Lower lobe of right lung (tissue), 2 donors: ENCODE measurements around the gene DENND2D. TPM values are rescaled to one million over a fixed set of nuclear protein-coding genes. Genes with fewer than 3 reads are reported as not detected.

Experiments
- ATAC-seq, 2 donors: fragments of 200-7000 bp; cut with Tn5 transposase; one replicate each; pipeline ENCODE4 v1.9.1; 2020 to 2022; ENCODE audit warnings: mild to moderate bottlenecking in 2 of 2, moderate library complexity in 2 of 2
- DNase-seq: peaks from one replicate; pipeline ENCODE4 v3.0.0-alpha.2; 2020
- H3K27ac ChIP-seq: fragments of 200-600 bp; one replicate; pipeline ENCODE4 v1.8.0; 2022
- H3K27me3 ChIP-seq: fragments of 200-600 bp; one replicate; pipeline ENCODE4 v1.8.0; 2022; ENCODE audit warnings: low read depth
- H3K36me3 ChIP-seq: fragments of 200-600 bp; one replicate; pipeline ENCODE4 v1.8.0; 2022; ENCODE audit warnings: mild to moderate bottlenecking
- H3K4me1 ChIP-seq: fragments of 200-600 bp; one replicate; pipeline ENCODE4 v1.8.0; 2022
- H3K4me3 ChIP-seq: fragments of 200-600 bp; one replicate; pipeline ENCODE4 v1.8.0; 2022; ENCODE audit warnings: mild to moderate bottlenecking
- H3K9me3 ChIP-seq: fragments of 200-600 bp; one replicate; pipeline ENCODE4 v1.8.0; 2022
- intact Hi-C: fragments of 100-400 bp; cut with DNase I; formaldehyde crosslinking; loops from one replicate; pipeline ENCODE4 v1.11.0; 2022
- total RNA-seq: library from RNA; stranded (reverse); fragmentation: NEBNext Ultra II Directional; extraction: Animal tissue kit (Norgen Biotek cat#: 25700); gene quantifications from one replicate; pipeline ENCODE4 v1.2.1, GENCODE V29; 2021
- TF ChIP-seq, protein P1 (sequence below): fragments of 200-600 bp; IDR thresholded peaks from one replicate; pipeline ENCODE4 v1.8.0; 2022; ENCODE audit warnings: antibody characterized with exemption, mild to moderate bottlenecking
- donor health status: DM: no; HTN: yes; CAD: no; lungs with severe emphysema.

DENND2D gene
- total RNA-seq, 1 donor from 2014 or later, result 113 TPM

DNA sequence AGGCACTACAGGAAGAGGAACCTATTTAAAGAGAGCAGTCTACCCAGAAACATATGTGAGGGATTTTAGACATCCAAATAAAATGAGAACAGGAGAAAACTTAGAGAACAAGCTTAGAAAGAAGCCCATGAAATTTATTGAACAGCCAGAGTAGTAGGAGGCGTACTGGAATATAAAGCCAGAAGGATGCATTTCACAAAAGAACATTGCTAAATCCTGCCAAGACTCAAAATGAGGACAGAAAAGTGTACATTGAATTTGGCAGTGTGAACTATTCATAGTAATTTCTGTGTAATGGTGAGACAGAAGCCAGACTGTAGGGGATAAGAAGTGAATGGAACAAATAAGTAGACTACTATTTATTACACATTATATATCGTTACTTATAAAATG, 38.0 kb downstream of the DENND2D start:
- H3K36me3 ChIP-seq, result peaks cover 63% of the 10 kb centered on the region
- TF ChIP-seq, protein P1, sequence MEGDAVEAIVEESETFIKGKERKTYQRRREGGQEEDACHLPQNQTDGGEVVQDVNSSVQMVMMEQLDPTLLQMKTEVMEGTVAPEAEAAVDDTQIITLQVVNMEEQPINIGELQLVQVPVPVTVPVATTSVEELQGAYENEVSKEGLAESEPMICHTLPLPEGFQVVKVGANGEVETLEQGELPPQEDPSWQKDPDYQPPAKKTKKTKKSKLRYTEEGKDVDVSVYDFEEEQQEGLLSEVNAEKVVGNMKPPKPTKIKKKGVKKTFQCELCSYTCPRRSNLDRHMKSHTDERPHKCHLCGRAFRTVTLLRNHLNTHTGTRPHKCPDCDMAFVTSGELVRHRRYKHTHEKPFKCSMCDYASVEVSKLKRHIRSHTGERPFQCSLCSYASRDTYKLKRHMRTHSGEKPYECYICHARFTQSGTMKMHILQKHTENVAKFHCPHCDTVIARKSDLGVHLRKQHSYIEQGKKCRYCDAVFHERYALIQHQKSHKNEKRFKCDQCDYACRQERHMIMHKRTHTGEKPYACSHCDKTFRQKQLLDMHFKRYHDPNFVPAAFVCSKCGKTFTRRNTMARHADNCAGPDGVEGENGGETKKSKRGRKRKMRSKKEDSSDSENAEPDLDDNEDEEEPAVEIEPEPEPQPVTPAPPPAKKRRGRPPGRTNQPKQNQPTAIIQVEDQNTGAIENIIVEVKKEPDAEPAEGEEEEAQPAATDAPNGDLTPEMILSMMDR, result no peak
- H3K27ac ChIP-seq, result no peak overlapping the region
- H3K27me3 ChIP-seq, result no peaks in the 10 kb centered on the region
- no peak overlapping the region for H3K4me3 ChIP-seq
- ATAC-seq, result no peak
- peaks cover 7% of the 10 kb centered on the region for H3K4me1 ChIP-seq
- H3K9me3 ChIP-seq, result no peaks in the 10 kb centered on the region
- no peak for DNase-seq
- intact Hi-C loops, result no loop called here

DNA sequence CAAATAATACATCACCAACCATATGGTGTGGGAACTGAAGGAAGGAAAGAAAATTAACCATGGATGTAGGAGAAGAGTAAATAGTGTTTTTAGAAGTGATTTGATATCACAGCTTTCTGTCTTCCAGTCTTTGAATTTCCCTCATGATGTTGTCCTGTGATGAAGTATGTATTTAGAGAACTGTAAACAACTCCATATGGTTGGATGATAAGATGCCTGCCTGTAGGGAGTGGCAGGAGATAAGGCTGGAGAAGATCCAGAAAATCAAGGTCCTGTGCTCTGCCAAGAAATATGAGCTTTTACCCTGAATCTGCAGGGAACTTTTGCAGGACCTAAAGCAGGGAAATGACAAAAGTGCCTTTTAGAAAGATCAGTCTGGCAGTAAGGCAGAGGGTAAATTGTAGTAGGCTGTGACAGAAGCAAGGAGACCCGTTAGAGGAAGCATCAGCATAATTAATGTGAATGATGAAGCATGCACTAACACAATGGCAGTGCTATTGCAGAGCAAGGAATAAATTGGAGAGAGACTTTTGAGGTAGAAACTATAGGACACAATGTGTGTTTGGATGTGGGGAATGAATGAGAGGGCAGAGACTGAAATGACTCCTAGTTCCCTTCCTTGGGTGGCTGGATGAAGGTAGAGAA, 38.5 kb downstream of the DENND2D start:
- Histone ChIP-seq H3K4me1 (peaks cover 7% of the 10 kb centered on the region), H3K27ac (no peak overlapping the region), H3K27me3 (no peaks in the 10 kb centered on the region), H3K36me3 (peaks cover 66% of the 10 kb centered on the region), H3K9me3 (no peaks in the 10 kb centered on the region), H3K4me3 (no peak overlapping the region)
- intact Hi-C loops, result no loop called here
- DNase-seq (no peak), ATAC-seq (no peak)
- TF ChIP-seq, protein P1, result no peak

DNA sequence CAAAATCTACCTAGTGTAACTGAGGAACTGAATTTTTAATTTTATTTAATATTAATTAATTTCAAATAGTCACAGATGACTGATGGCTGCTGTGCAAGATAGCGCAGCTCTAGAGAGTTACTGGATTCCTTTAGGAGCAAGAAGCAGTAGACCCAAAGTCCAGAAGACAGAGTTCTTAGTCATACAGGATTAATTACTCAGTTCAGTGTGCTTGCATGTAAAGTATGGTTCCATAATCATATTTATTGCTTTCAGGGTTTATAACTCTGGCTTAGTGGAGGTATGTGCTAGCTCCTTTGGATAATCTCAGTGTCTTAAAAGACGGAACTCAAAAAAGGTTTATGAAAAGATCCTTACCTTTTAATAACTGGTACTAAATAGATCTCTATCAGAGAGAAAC, 43.0 kb downstream of the DENND2D start:
- Histone ChIP-seq H3K27me3 (no peaks in the 10 kb centered on the region), H3K27ac (no peak overlapping the region), H3K9me3 (no peaks in the 10 kb centered on the region), H3K4me3 (no peak overlapping the region), H3K4me1 (peaks cover 7% of the 10 kb centered on the region), H3K36me3 (peaks cover 66% of the 10 kb centered on the region)
- TF ChIP-seq, protein P1, result no peak
- DNase-seq (no peak), ATAC-seq (no peak)
- intact Hi-C loops, result no loop called here

DNA sequence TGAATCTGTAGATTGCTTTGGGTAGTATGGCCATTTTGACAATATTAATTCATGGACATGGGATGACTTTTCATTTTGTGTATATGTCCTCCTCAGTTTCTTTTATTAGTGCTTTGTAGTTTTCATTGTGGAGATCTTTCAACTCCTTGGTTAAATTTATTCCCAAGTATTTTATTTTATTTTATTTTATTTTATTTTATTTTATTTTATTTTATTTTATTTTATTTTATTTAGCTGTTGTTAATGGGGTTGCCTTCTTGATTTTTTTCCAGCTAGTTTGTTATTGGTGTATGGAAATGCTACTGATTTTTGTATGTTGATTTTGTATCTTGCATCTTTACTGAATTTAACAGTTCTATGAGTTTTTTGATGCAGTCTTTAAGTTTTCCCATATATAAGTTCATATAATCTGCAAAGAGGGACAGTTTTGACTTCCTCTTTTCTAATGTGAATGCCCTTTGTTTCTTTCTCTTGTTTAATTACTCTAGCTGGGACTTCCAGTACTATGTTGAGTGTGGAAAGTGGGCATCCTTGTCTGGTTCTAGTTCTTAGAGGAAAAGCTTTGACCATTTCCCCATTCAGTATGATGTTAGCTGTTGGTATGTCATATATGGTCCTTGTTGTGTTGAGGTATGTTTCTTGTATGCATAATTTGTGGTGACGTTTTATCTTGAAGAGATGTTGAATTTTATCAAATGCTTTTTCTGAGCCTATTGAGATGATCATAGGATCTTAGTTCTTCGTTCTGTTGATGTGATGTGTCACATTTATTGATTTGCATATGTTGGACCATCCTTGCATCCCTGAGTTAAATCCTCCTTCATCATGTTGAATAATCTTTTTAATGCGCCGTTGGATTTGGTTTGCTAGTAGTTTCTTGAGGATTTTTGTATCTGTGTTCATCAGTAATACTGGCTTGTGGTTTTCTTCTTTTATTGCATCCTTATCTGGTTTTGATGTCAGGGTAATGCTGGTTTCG, 46.1 kb downstream of the DENND2D start:
- H3K9me3 ChIP-seq, result no peaks in the 10 kb centered on the region
- ATAC-seq (no peak), DNase-seq (no peak)
- no peaks in the 10 kb centered on the region for H3K4me1 ChIP-seq
- no peaks in the 10 kb centered on the region for H3K27me3 ChIP-seq
- H3K36me3 ChIP-seq, result peaks cover 69% of the 10 kb centered on the region
- no peak overlapping the region for H3K27ac ChIP-seq
- H3K4me3 ChIP-seq, result no peak overlapping the region
- intact Hi-C loops, result no loop called here
- TF ChIP-seq, protein P1, result no peak

DNA sequence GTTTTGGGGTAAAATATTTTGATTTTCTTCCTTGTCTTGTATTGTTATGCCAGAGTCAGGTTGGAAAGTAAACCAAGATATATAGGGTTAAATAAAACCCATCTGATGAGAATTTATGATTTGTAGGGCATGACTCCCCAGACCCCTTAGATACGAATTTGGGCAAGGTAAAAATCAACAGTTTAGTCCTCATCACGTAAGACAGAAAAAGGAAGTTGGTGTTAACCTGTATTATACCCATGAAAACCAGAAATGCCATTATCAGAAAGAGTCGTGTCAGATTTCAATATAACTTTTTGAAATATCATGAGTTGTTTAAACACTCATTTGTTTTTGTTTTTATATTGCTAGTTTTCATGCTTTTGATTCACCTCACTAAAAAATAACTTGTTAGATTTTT, 48.6 kb downstream of the DENND2D start:
- ATAC-seq (no peak), DNase-seq (no peak)
- Histone ChIP-seq H3K27me3 (no peaks in the 10 kb centered on the region), H3K36me3 (peaks cover 74% of the 10 kb centered on the region), H3K4me1 (no peaks in the 10 kb centered on the region), H3K4me3 (no peak overlapping the region), H3K9me3 (no peaks in the 10 kb centered on the region), H3K27ac (no peak overlapping the region)
- intact Hi-C loops, result no loop called here
- TF ChIP-seq, protein P1, result no peak
